LNCaP clone FGC (cell line): ENCODE data around the gene SSTR3.

Source experiments
- DNase-seq: peaks from one replicate; pipeline ENCODE4 v3.0.0-alpha.2; 2011; ENCODE audit warnings: low read depth
- H3K4me3 ChIP-seq: 2 replicates; pipeline ENCODE4 v1.5.1; 2011; ENCODE audit warnings: mild to moderate bottlenecking, low read depth, low read length, control low read depth
- CTCF ChIP-seq: IDR thresholded peaks from 2 replicates; pipeline ENCODE4 v1.5.1; 2012; ENCODE audit warnings: mild to moderate bottlenecking; ENCODE audit not compliant: control insufficient read depth, insufficient read depth; ENCODE audit errors: extremely low read depth

SSTR3 gene

GRCh38 chr22:37207981-37208380 lies 4.3 kb downstream of the SSTR3 start:
- H3K4me3 ChIP-seq: no peak overlapping the region
- no peak for TF ChIP-seq CTCF
- DNase-seq: no peak

GRCh38 chr22:37206841-37207821 lies 5.1 kb downstream of the SSTR3 start:
- TF ChIP-seq CTCF: no peak
- no peak overlapping the region for H3K4me3 ChIP-seq
- DNase-seq: no peak

GRCh38 chr22:37206118-37206840 lies 6.0 kb downstream of the SSTR3 start:
- no peak for DNase-seq
- TF ChIP-seq CTCF: no peak
- no peak overlapping the region for H3K4me3 ChIP-seq

- DNase-seq: no peak
- H3K4me3 ChIP-seq: no peak overlapping the region
- TF ChIP-seq CTCF: no peak
Observed at GRCh38 chr22:37205046-37205445, 7.2 kb downstream of the SSTR3 start.

GRCh38 chr22:37204045-37204655 lies 8.1 kb downstream of the SSTR3 start:
- no peak for TF ChIP-seq CTCF
- no peak overlapping the region for H3K4me3 ChIP-seq
- DNase-seq: no peak

- no peak for TF ChIP-seq CTCF
- no peak overlapping the region for H3K4me3 ChIP-seq
- DNase-seq: no peak
Observed at GRCh38 chr22:37203354-37204044, 8.8 kb downstream of the SSTR3 start.
